Caco-2 (cell line): Measurements from ENCODE around the gene WNT10A. TPM values are rescaled to one million over a fixed set of nuclear protein-coding genes. Genes with fewer than 3 reads are reported as not detected.

Source experiments
- BruUV-seq: library from RNA; stranded (reverse); fragments of 400-500 nt; replicated peaks from 2 replicates; lab custom pipeline; 2021; lab: Mats Ljungman, UMichigan
- CTCF ChIA-PET: fragments of 300-600 bp; sonication (Branson Sonifier 250); formaldehyde crosslinking; loops from one replicate; lab custom pipeline; 2022; ENCODE audit warnings: antibody characterized with exemption; lab: Charles Lee
- POLR2A ChIA-PET: fragments of 300-600 bp; sonication (Branson Sonifier 250); formaldehyde crosslinking; loops from one replicate; lab custom pipeline; 2022; ENCODE audit warnings: antibody characterized with exemption; lab: Charles Lee
- DNase-seq, 2 experiments: peaks; one replicate each; pipeline versions ENCODE4 v3.0.0 to v3.0.0-alpha.2; 2020 to 2022
- H3K27me3 ChIP-seq: replicated peaks from 2 replicates; pipeline ENCODE4 v1.6.0; 2011; ENCODE audit warnings: low read length; ENCODE audit not compliant: control insufficient read depth, insufficient read depth
- H3K36me3 ChIP-seq: 2 replicates; pipeline ENCODE4 v1.5.1; 2011; ENCODE audit warnings: low read length; ENCODE audit not compliant: control insufficient read depth, insufficient read depth
- H3K4me1 ChIP-seq: fragments of 250-450 bp; sonication (Bioruptor Pico); 2 replicates; pipeline ENCODE4 v1.5.1; 2020; ENCODE audit warnings: mild to moderate bottlenecking
- H3K4me3 ChIP-seq: 2 replicates; pipeline ENCODE4 v1.5.1; 2011; ENCODE audit warnings: low read depth, mild to moderate bottlenecking, control low read depth, low read length
- H3K9me3 ChIP-seq: fragments of 250-450 bp; sonication (Bioruptor Pico); 2 replicates; pipeline ENCODE4 v1.5.1; 2020; ENCODE audit warnings: mild to moderate bottlenecking, moderate library complexity
- H3K27ac Mint-ChIP-seq: one replicate; pipeline ENCODE4 v1.8.0; 2022; ENCODE audit warnings: mixed read lengths; ENCODE audit not compliant: unreplicated experiment
- H3K27me3 Mint-ChIP-seq: one replicate; pipeline ENCODE4 v1.8.0; 2022; ENCODE audit warnings: mixed read lengths; ENCODE audit not compliant: insufficient read depth, unreplicated experiment
- H3K36me3 Mint-ChIP-seq: one replicate; pipeline ENCODE4 v1.8.0; 2022; ENCODE audit warnings: mild to moderate bottlenecking, mixed read lengths; ENCODE audit not compliant: insufficient read depth, unreplicated experiment
- H3K4me1 Mint-ChIP-seq: one replicate; pipeline ENCODE4 v1.8.0; 2022; ENCODE audit warnings: low read depth, mixed read lengths; ENCODE audit not compliant: unreplicated experiment
- H3K4me3 Mint-ChIP-seq: one replicate; pipeline ENCODE4 v1.8.0; 2022; ENCODE audit warnings: mild to moderate bottlenecking, moderate library complexity, mixed read lengths; ENCODE audit not compliant: unreplicated experiment
- H3K9me3 Mint-ChIP-seq: one replicate; pipeline ENCODE4 v1.8.0; 2022; ENCODE audit warnings: mixed read lengths; ENCODE audit not compliant: unreplicated experiment
- CTCF ChIP-seq, 2 experiments: fragments of 200-600 bp in 1 of 2; IDR thresholded peaks; 1 replicate in 1 of 2; 2 replicates in 1 of 2; pipeline versions ENCODE4 v1.5.1 to v1.8.0; 2011 to 2022; ENCODE audit warnings: antibody characterized with exemption in 1 of 2, control low read depth in 1 of 2, inconsistent platforms in 1 of 2, low read depth in 1 of 2, low read length in 1 of 2, mild to moderate bottlenecking in 1 of 2, moderate library complexity in 1 of 2; ENCODE audit not compliant: insufficient read depth in 1 of 2, severe bottlenecking in 1 of 2, unreplicated experiment in 1 of 2
- intact Hi-C: fragments of 100-400 bp; cut with micrococcal nuclease; formaldehyde crosslinking; loops from one replicate; pipeline ENCODE4 v1.10.0; 2022; ENCODE audit not compliant: unreplicated experiment
- total RNA-seq: library from RNA; stranded (reverse); gene quantifications from 2 replicates; pipeline ENCODE4 v1.2.3, GENCODE V29; 2022

The WNT10A gene
- total RNA-seq, 1 experiment from 2014 or later = 1.2 TPM

DNA sequence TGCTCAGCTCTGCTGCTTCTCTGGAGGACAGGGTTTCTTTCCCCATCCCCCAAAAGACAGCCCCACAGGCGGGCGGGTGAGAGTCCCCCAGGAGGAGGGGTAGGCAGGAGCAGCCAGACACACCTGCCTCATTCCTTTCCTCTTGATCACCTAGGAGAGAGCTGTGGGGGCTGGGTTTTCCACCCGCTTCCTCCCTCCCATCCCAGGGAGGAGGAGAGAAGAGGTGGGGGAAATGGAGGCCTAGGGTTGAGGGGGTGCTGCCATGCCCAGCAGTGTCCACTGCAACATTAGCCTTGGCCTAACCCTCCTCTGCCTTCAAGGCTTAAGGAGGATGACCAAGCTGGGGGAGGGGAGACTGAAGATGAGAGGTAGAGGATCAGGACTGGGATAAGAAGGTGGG, 14.7 kb downstream of the WNT10A start:
- no TSS peak for BruUV-seq
- CTCF ChIA-PET = interaction anchor here (0.6 to 2.5 kb wide), 4 partner anchors 10 to 400 kb away, joined by 3 to 11 read pairs (median 4); no protein-coding TSS in a partner anchor
- H3K4me3 Mint-ChIP-seq = peak overlapping the region; percentile 66
- H3K4me3 ChIP-seq = no peak overlapping the region
- peaks cover 45% of the 10 kb centered on the region for H3K4me1 Mint-ChIP-seq
- H3K9me3 ChIP-seq = no peaks in the 10 kb centered on the region
- H3K27ac Mint-ChIP-seq = peak overlapping the region; percentile 78
- no peak for TF ChIP-seq CTCF (IDR thresholded peaks at IDR 0.05; ENCODE audit: insufficient read depth in 1 of 2, low read depth in 1 of 2, low read length in 1 of 2, severe bottlenecking in 1 of 2, unreplicated experiment in 1 of 2)
- H3K36me3 Mint-ChIP-seq = peaks cover 13% of the 10 kb centered on the region
- peaks cover 52% of the 10 kb centered on the region for H3K4me1 ChIP-seq
- DNase-seq = peak; percentile 71 to 84
- no peaks in the 10 kb centered on the region for H3K27me3 Mint-ChIP-seq
- H3K36me3 ChIP-seq = no peaks in the 10 kb centered on the region
- H3K9me3 Mint-ChIP-seq = no peaks in the 10 kb centered on the region
- intact Hi-C loops = loop anchor here (5.0 kb wide), 1 partner anchor 67 kb away; no protein-coding TSS in a partner anchor
- H3K27me3 ChIP-seq = no peaks in the 10 kb centered on the region
- POLR2A ChIA-PET = interaction anchor here (0.5 to 1.0 kb wide), 2 partner anchors 15 to 399 kb away, joined by 3 to 5 read pairs; partner anchors contain the start of gene WNT10A

DNA sequence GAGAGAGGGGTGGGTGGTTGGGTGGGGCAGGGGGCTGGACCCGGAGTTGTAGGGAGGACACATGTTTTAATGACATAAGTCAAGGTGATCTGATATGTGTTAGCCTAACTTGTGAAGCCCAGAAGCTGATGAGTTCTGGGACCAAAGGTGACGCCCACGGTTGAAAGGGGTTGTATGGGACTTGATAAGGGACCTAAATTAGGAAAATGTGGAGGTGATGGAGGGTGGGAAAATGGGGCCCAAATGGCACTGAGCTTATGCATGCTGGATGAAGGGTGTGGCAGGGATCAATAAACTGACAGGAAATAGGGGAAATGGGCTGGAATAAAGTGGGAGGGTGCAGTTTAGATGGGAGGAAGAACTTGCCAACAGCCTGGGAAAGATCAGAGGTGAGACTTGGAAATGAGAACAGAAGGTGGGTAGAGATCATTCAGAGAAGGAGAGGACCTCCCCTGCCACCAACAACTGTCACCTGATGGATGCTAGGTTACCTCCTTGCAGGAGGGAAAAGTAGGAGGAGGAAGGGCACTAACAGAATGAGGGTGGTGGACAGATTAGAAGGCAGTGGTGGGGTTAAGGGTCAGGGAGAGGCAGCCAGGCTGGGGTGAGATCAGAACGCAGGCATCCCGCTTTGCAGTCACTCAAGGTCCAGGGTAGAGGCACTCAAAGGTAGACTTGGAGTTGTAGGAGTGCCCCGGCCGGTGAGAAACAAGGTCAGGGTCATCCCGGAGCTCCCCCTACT, 15.3 kb downstream of the WNT10A start:
- peak; percentile 69 to 86 for DNase-seq
- H3K9me3 ChIP-seq = no peaks in the 10 kb centered on the region
- no peaks in the 10 kb centered on the region for H3K9me3 Mint-ChIP-seq
- H3K4me3 Mint-ChIP-seq = peak overlapping the region; percentile 66
- no peaks in the 10 kb centered on the region for H3K27me3 ChIP-seq
- intact Hi-C loops = loop anchor here (5.0 kb wide), 1 partner anchor 66 kb away; no protein-coding TSS in a partner anchor
- ChIA-PET POLR2A (interaction anchor here (0.6 to 1.0 kb wide), 2 partner anchors 16 to 106 kb away, joined by 5 to 14 read pairs; partner anchors contain the start of gene WNT10A), CTCF (interaction anchor here (0.6 to 4.1 kb wide), 11 partner anchors 8 to 932 kb away, joined by 3 to 152 read pairs (median 5); no protein-coding TSS in a partner anchor)
- H3K4me1 ChIP-seq = peaks cover 52% of the 10 kb centered on the region
- no peaks in the 10 kb centered on the region for H3K36me3 ChIP-seq
- H3K27me3 Mint-ChIP-seq = peaks cover 3% of the 10 kb centered on the region
- TF ChIP-seq CTCF (IDR thresholded peaks at IDR 0.05; ENCODE audit: insufficient read depth in 1 of 2, low read depth in 1 of 2, low read length in 1 of 2, severe bottlenecking in 1 of 2, unreplicated experiment in 1 of 2) = no peak
- H3K4me1 Mint-ChIP-seq = peaks cover 45% of the 10 kb centered on the region
- peak overlapping the region; percentile 35 for H3K4me3 ChIP-seq
- peaks cover 13% of the 10 kb centered on the region for H3K36me3 Mint-ChIP-seq
- peak overlapping the region; percentile 78 for H3K27ac Mint-ChIP-seq
- no TSS peak for BruUV-seq
